ENCODE results near the gene RALGAPA1.

DNA sequence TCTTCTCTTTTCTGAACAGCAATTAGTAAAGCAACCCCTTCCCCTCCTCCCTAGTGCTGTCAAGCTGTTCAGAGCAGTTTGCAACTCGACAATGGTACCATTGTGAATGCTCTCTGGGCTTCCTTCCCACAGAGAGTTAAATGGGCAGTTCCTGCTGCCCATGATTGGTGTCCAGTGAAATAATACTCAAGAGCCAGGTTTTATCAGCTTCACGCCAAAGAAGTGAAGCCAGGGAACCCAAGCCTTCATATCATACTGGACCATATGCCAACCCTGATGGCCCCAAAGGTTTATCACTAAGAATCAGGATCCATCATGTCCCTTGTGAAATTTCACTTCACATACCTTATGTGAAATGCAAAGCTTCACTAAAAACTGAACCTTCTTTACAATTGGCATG, 250.4 kb downstream of the RALGAPA1 start:
- no peak for TF ChIP-seq POLR2A (IDR thresholded peaks at IDR 0.05)
- TF ChIP-seq, protein P1, sequence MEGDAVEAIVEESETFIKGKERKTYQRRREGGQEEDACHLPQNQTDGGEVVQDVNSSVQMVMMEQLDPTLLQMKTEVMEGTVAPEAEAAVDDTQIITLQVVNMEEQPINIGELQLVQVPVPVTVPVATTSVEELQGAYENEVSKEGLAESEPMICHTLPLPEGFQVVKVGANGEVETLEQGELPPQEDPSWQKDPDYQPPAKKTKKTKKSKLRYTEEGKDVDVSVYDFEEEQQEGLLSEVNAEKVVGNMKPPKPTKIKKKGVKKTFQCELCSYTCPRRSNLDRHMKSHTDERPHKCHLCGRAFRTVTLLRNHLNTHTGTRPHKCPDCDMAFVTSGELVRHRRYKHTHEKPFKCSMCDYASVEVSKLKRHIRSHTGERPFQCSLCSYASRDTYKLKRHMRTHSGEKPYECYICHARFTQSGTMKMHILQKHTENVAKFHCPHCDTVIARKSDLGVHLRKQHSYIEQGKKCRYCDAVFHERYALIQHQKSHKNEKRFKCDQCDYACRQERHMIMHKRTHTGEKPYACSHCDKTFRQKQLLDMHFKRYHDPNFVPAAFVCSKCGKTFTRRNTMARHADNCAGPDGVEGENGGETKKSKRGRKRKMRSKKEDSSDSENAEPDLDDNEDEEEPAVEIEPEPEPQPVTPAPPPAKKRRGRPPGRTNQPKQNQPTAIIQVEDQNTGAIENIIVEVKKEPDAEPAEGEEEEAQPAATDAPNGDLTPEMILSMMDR (IDR thresholded peaks at IDR 0.05): no peak
